Adrenal gland (tissue), 5 donors: ENCODE data around the gene FOXG1.

Experiments used
- CTCF ChIP-seq, 6 experiments: fragments of 450-650 bp in 4 of 6; fragments of 200-600 bp in 2 of 6; sonication (generic) in 1 of 6; IDR thresholded peaks; 1 replicate in 5 of 6; 2 replicates in 1 of 6; pipeline versions ENCODE4 v1.5.1 to v1.8.0; 2016 to 2021; ENCODE audit warnings: antibody characterized with exemption in 6 of 6, mild to moderate bottlenecking in 2 of 6, moderate library complexity in 1 of 6
- POLR2A ChIP-seq, 2 donors: fragments of 450-650 bp; IDR thresholded peaks; one replicate each; pipeline ENCODE4 v1.6.1; 2017; ENCODE audit warnings: antibody characterized with exemption in 2 of 2, mild to moderate bottlenecking in 2 of 2, moderate library complexity in 1 of 2
- donor health status: DM: no; HTN: no; CAD: no.

- no peak for TF ChIP-seq CTCF (IDR thresholded peaks at IDR 0.05)
- TF ChIP-seq POLR2A (IDR thresholded peaks at IDR 0.05), result no peak
Measured at GRCh38 chr14:28770061-28770460, 3.5 kb downstream of the FOXG1 start.
